HG03378 (cell line): ENCODE results near the gene POP7.

ENCODE experiments used
- ATAC-seq: cut with Tn5 transposase; IDR thresholded peaks from one replicate; pipeline ENCODE4 v1.9.1; 2021; ENCODE audit warnings: mild to moderate bottlenecking, moderate library complexity; ENCODE audit not compliant: unreplicated experiment

Gene POP7

DNA sequence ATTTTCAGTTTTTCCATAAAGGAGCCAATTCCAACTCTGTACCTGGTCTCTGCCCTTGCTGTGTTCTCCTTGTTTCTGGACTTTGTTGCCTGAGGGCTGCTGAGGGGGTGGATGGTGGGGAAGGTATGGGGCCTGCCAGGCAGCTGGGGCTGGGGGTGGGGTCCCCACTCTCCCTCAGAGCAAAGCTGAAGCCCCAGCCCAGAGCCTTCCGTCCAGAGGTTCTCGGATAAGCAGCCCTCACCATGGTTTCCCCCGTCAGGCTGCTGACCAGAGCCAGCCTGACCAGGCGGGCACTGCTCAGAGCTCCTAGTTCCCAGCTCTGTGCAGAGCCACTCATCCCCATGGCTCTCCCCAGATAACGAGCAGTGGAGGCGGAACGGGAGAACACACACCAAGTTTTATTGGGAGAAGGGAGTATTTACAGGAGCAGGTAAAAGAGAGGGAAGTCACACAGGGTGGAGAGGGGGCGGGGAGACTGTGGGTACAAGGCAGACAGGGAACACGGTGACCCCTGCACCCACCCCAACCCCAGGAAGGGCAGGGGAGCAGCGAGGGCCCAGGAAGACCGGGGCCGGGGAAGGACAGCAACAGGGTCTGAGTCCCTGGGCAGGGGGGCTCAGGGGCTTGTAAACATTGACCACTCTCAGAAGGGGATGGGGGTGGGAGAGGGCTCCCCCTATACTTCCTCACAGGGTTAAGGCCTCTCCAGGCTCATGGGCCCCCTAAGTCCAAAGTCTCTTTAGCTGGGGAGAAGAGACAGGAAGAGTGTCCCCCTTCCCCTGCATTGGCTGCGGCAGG is 26.6 kb upstream of the POP7 start:
- no peak for ATAC-seq

DNA sequence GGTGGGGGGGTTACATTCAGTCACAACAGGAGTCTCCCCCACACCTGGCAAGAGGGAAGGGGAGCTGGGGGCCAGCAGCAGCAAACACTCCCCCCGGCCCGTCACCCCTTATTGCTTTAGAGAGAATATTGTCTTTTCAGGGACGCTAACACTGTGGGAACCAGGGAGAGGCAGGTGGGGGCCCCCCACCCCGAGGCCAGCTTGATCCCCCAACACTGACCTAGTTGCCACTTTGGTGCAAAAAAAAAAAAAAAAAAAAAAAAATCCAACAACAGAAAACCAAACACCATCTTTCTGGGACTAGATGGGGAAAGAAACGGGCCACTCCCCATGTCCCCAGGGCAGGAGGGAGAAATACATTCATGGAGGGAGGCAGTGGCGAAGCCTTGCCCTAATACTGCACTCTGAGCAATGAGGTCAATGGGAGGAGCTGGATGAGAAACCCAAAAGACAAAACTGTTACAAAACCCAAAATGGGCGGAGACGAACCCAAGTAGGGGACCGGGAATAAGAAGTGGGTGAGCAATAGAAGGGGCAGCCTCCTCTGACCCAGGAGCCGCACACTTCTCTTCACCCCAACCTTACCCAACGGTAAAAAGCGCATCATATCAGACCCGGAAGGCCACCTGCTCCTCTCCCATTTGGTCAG is 25.9 kb upstream of the POP7 start:
- ATAC-seq = no peak

DNA sequence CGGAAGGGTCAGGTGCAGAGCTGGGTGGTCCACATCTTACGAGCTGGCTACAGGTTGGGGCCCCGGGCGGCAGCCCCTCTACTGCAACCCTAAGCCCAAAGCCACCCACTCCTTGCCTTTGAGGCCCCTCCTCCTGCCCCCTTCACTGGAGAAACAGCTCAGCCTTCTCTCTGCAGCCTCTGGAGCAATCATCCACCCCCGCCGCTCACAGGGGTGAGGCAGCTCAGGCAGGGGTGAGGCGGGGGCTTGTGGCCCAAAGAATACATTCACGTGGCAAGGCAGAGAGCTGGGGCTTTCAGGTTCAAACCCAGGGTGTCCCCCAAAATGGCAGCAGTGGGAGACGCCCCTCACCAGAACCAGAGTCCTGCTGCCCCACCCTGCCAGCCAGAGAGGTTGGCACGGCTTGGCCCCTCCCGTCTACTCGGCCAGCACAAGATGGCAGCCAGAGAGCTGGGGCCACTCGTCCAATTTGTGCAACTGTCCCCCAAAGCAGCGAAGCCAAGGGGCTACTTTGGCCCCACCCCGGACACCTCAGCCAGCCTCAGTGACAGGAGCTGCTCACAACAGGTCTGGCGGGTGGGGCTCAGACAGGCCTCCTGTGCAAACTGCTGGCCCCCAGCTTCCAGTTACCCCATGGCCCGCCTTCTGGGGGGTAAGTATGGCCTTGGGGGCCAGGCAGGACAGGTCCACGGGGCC is 25.2 kb upstream of the POP7 start:
- ATAC-seq = no peak

DNA sequence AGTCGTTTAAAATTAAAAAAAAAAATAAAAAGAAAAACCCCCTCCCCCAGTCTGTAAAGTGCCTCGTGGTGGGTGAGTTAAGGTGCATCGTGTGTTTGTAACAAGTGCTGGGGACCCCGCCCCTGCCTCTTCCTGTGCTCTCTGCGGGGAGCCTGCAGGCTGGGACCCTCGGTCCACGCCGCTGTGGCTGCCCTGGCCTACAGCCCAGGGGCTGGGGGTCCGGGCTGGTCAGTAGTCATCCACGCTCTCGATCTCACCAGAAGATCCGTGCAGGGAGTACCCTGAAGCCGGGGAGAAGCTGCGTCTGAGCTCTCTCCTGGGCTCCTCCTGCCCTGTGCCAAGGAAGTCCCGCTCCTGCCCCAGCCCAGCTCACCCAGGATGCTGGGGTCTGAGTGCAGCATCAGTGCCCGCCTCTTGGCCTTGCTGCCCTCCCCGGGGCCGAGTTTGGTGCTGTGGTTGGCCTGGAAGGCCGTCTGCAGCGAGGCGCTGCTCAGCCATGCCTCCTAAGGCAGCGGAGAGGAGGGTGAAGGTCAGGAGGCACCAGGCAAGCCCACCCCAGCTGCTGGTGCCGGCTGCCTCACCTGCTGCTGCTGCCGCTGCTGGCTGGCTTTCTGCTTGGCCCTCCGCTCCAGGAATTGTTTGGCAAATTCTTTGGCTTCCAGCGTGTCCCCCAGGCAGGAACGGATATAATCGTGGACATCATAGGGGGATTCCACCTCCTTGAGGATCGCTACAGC is 24.3 kb upstream of the POP7 start:
- no peak for ATAC-seq

DNA sequence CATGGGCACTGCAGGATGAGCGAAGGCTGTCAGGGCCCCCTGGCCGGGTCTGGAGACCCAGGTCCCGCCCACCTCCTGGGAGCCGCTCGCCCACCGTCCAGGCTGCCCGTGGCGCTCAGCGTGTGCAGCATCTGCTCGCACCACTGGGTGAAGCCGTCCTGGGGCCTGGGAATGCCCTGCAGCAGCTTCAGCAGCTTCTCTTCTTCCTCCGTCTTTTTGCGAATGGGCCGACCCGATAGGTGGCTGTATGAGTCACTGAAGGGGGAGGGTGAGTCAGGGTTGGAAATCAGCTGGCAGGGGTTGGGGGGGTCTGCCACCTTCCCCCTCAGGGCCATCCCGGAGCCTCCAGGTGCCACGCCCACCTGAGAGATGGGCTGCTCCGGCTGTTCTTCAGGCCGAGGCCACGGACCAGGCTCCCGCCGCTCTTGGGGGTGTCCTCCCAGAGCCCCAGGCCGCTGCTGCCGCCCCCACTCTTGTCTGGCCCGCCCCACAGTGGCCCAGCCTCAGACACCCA is 23.6 kb upstream of the POP7 start:
- no peak for ATAC-seq

DNA sequence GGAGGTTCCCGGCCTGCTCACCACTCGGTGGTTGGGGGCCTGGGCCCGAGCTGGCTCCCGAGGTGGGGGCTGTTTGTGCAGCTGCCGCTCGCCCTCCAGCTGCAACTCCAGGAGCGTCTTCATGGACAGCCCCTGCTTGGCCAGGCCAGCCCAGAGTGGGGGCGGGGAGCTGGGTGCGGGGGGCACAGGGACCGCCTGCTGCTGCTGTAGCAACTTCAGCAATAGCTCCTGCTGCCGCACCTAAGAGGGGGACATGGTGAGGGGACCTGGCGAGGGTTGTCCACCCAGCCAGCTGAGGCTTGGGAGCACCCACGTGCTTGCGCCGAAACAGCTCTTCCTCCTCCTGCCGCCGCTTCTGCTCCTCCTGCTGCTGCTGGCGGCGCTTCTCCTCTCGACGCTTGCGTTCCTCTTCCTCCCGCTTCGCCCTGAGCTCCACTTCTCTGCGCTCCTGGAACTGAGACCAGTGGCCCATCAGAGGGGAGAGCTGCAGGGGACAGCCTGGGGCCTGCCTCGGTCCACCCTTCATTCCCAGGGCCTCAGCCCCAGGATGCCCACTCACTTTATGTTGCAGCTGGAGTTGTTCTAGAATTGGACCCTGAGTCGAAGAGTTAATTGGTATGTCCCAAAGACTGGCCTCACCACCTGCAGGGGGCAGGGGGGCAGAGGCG is 22.8 kb upstream of the POP7 start:
- ATAC-seq = no peak

DNA sequence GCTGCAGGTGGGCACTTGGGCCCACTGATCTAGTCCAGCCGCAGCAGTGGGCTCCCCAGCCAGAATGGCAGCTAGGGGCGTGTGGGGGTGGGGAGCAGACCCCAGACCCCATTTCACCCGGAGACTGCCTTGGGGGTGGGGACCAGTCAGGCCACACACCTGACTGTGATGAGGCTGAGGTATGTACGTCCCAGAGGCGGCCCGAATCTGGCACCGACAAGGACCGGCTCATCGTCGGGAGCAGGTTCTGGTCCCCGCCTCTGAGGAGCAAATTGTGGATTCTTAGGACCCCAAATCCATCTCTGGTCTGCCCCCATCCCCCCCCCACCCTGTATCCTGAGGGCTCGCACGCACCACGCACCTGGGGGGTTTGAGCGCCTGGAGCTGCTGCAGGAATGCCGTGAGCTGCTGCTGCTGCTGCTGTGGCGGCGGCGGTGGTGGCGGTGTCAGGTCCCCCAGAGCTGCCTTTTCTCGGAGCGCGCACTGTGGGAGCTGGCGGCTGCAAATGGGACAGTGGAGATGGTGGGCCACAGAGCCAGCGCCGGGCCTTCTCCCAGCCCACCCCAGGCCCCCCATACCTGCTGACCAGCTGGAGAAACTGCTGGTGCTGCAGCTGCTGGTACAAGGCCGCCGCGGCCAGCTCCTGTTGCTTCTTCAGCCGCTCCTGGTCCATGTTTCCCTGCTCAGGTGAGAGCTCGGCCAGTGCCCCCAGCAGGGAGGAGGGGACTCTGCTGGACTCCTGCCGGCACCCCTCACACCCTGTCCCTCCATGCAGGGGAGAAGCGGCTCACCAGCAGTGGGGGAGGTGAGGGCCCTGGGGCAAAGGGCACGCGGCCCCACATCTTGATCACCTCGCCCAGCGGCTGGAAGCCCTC is 22.0 kb upstream of the POP7 start:
- ATAC-seq = no peak

DNA sequence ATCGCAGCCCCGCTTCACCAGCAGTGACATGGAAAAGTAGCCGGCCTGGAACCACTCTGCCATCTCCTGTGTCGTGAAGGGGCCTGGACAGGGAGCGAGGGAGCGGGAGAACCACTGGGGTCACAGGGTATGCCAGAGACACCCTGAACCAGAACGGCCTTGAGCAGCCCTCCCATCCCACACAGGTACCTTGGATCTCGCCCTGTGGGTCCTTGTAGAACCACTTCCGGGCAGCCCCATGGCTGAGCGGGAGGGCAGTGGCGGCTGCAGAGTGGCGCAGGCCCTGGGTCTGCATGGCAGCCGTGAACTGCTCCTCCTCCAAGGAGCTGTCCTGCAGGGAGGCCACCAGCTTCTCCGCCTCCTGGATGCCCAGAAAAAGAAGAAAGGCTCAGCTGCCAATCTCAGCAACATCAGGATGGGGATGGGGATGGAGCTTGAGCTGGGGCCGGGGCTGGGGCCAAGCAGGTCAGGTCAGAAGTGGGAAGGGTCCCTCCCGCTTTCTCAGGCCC is 21.3 kb upstream of the POP7 start:
- no peak for ATAC-seq

DNA sequence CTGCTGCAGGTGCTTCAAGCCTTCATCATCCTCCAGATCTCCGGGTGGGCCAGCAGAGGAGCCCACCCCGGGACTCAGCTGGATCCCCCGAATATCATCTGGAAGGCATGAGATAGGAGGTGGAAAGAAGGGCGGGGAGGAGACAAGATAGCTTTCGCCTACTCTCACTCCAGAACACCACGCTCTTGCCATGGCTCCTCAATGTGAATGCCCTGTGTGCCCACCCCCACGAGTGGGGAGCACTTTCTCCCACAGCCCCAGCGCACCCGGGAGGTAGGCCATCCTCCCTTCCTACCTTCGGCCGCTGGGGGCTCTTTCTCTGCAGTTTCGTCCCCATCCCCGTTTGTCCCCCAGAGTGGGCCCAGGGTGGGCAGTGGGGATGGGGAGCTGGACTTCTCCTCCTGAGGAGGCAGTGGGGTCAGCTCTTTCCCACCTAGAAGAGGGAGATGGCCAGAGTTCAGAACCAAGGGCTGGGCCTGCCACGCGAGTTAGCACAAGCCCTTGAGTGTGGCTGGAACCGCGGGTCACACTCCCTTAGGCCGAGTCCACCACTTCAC is 20.8 kb upstream of the POP7 start:
- ATAC-seq = no peak

DNA sequence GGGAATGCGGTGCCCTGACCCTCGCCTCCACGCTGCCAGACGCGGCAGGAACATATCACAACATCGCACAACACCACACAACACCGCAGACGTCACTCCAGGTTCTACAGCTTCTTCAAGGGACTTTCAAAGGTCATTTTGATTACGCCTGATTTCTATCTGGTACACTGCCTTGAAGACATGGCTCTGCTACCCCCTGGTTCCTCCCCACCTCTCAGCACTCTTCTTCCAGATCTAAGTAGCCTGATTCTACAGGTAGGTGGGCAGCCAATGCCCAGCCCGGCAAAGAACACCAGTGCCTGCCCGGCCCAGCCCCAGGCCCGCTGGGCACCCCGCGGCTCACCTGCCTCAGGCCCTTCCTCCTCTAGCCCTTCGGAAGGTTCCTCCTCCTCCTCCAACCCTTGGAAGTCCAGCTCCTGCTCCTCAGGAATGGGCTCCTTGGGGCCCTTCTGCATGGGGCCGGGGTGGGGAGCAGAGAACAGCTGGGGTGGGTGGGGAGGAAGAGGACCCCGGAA is 20.2 kb upstream of the POP7 start:
- no peak for ATAC-seq

DNA sequence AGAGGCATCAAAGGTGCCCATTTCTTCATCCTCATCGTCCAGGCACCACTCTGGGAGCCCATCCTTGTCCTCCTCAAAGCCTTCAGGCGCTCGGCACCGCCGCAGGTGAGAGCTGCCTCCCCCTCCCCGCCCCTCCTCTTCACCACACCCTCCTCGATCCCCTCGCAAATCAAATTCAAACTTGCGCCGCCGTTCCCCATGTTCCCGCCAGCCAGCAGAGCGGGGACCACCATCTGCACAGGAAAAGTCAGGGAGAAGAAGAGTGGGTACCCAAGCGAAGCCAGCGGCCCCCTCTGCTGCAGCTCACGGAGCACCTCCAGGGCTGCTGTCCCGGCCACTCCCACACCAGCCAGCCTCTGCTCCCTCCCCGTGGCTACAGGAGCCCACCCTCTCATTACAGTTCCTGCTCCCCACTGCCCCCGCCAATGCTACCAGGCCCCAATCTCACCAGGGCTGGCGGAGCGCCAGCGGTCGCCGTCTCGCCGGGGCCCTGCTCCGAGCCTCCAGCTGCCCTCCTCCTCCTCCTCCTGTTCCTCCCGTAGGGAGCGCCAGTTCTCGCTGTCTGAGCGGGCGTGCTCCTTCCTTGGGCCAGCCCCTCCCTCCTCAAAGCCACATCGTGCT is 19.6 kb upstream of the POP7 start:
- no peak for ATAC-seq

DNA sequence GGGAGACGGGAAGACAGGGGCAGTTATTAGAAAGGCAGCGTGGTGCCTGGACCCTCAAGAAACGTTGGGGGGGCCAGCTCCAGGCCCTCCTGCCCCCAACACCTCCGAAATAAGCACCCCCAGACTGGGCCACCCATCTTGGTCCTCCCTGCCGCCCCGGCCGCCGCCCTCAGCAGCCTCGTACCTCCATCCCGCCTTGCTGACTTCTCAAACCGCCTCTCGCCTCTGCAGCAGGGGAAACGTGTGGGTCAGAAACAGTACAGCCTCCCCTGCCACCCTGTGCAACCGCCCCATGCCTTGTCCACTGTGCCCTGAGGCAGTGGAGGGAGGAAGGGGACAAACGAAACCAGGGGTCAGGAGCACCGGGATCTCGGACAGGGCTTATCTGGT is 19.1 kb upstream of the POP7 start:
- no peak for ATAC-seq

DNA sequence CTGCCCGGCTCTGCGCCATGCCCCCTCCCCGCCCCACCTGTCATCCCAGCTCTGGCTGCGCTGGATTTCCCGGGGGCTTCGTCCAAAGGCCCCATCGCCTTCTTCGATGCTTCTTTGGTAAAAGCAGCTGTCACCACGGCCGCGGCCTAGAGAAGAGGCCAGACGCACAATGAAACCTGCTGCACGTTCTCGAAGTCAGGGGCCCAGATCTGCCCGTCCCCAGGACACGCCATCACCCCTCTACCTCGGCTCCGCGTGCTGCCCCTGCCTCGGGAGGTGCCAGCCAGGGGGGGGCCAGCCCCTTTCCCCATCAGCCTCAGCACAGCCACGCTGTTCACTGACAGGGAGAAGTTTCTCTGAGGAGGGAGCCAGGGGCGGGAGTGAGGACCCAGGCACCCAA is 18.7 kb upstream of the POP7 start:
- ATAC-seq = no peak

DNA sequence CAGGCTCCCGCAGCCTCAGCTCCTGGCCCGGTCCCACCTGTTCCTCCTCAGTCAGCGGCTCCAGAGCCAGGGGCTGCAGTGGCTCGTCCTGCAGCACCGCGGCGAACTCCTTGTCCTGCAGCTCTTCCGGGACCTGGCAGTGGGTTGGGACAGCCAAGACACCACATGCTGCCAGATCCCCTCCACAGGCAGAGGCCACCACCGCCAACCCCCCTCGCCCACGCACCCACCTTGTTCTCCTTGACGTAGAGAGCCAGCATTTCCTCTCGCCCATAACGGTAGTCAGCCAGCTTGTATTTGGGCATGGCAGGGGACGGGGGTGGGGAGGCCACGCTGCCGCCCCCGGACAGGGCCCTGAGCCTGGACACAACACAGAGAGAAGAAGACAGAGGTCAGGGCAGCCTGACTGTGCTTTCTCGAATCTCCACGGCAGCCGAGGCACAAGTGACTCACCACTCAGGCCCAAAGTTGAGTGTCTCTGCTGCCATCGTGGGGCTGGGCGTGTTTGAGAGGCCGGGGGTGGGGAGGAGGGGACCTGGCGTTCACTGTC is 18.1 kb upstream of the POP7 start:
- ATAC-seq = no peak

DNA sequence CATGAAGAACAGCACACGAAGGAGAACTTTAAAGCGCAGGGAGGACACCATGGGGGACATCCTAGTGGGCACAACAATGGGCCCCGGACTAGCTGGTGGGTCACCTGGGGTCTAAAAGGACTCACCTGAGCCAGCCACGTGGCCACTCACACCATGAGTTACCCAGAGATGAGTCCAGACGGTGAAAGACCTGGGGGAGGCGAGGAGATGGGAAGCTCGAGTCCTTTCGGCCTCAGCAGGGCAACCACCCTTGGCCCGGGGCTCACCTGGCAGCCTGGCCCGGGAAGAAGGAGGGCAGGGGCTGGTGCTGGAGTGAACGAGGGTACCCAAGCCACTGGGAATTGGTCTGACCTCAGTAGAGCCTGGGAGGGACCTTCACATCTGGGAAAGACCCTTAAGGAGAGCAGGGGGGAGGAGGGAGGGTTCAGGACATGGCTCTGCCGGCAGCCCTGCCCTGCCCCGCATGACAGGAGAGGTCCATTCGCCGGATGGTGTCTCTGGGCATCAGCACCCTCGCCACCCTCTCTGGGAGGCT is 17.5 kb upstream of the POP7 start:
- no peak for ATAC-seq

DNA sequence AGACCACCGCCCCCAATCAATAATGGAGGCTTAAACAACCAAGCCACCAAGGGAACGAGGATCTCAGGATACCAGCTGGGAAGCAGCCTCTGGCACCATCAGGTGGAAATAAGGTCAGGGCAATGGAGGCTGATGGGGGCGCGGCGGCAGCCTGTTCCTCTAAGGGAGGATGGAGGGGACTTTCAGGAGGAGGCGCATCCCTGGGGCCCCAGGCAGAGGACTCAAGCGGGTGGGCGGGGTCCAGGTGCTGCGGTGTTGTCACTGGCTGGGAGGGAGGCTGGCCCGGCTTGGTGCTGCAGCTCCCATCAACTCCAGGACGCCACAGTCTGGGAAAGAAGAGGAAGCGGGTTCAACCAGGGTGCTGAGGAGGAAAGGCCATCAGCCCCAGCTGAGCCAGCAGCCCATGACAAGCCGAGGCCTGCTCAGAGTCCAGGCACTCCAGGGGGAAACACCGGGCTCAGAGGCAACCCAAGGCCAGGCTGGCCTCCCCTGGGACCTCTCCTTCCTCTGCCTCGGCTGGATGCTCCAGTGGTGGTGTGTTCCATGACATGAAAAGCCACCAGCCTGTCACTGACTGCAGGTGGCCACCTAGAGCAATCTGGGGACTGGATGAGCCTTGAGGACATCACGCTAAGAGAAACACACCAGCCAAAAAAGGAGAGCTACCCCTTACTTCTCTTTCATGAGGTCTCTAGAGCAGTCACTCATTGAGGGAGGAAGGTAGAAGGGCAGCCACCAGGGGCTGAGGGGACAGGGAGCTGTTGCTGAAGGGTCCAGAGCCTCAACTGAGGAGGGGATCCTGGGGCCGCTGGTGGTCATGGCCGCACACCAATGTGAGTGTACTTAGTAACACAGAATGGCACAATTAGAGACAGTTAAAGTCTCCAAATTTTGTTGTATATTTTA is 16.4 kb upstream of the POP7 start:
- no peak for ATAC-seq
